Loucy (cell line): ENCODE data around the gene PNPLA2.

Experiments used
- CTCF ChIP-seq: fragments of 200-600 bp; sonication (generic); conservative IDR thresholded peaks from 2 replicates; pipeline ENCODE4 v1.5.1; 2014; ENCODE audit warnings: mild to moderate bottlenecking, antibody characterized with exemption, low read length
- EZH2phosphoT487 ChIP-seq: fragments of 200-600 bp; IDR thresholded peaks from 2 replicates; pipeline ENCODE4 v1.6.1; 2018; ENCODE audit warnings: antibody characterized with exemption, mild to moderate bottlenecking, moderate library complexity, borderline replicate concordance

- no peak for TF ChIP-seq CTCF
- TF ChIP-seq EZH2phosphoT487 = no peak
Measured at GRCh38 chr11:788953-789940, 29.5 kb upstream of the PNPLA2 start.
